GM19023 (cell line): ENCODE results near the gene ELFN2.
"Not testable (repeated sequence)": the region's sequence is repeated elsewhere in the genome, so short reads cannot be mapped to it uniquely, and the experiment has no call there.

Experiments used
- ATAC-seq: cut with Tn5 transposase; IDR thresholded peaks from one replicate; pipeline ENCODE4 v1.9.1; 2021; ENCODE audit warnings: mild to moderate bottlenecking, moderate library complexity; ENCODE audit not compliant: unreplicated experiment

ELFN2 gene, protein sequence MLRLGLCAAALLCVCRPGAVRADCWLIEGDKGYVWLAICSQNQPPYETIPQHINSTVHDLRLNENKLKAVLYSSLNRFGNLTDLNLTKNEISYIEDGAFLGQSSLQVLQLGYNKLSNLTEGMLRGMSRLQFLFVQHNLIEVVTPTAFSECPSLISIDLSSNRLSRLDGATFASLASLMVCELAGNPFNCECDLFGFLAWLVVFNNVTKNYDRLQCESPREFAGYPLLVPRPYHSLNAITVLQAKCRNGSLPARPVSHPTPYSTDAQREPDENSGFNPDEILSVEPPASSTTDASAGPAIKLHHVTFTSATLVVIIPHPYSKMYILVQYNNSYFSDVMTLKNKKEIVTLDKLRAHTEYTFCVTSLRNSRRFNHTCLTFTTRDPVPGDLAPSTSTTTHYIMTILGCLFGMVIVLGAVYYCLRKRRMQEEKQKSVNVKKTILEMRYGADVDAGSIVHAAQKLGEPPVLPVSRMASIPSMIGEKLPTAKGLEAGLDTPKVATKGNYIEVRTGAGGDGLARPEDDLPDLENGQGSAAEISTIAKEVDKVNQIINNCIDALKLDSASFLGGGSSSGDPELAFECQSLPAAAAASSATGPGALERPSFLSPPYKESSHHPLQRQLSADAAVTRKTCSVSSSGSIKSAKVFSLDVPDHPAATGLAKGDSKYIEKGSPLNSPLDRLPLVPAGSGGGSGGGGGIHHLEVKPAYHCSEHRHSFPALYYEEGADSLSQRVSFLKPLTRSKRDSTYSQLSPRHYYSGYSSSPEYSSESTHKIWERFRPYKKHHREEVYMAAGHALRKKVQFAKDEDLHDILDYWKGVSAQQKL

GRCh38 chr22:37427135-37427710 is at the start of gene ELFN2:
Gene ELFN2, minus strand, starts transcription at chr22:37427479. Its CDS starts 51,945 bp downstream, at chr22:37375534.
- ATAC-seq = no peak

GRCh38 chr22:37476389-37477329 is 49.4 kb upstream of the ELFN2 start:
- ATAC-seq = no peak

GRCh38 chr22:37474447-37475090 is 47.3 kb upstream of the ELFN2 start:
- ATAC-seq = no peak

DNA sequence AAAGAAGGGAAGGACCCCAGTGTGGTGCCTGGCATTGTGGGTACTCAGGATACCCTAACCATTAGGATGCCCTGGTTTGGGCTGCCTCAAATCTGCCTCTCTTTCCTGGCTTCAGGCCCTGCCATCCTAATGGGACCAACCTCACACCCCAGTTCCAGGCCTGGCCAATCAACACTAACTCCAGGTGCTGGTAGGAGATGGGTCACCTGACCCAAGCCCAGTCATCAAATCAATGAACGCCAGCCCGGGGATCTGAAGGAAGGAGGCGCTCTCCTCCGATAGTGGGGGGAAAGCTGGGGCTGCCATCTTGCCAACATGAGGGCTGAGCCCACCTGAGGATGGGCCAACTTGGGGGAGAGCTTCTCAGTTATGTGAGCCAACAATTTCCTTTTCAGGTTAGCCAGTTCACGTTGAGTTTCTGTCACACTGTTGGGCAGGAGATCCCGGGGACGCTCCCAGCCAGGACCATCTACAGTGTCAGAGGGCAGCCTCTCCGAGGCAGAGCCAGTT is 46.2 kb upstream of the ELFN2 start:
- no peak for ATAC-seq

DNA sequence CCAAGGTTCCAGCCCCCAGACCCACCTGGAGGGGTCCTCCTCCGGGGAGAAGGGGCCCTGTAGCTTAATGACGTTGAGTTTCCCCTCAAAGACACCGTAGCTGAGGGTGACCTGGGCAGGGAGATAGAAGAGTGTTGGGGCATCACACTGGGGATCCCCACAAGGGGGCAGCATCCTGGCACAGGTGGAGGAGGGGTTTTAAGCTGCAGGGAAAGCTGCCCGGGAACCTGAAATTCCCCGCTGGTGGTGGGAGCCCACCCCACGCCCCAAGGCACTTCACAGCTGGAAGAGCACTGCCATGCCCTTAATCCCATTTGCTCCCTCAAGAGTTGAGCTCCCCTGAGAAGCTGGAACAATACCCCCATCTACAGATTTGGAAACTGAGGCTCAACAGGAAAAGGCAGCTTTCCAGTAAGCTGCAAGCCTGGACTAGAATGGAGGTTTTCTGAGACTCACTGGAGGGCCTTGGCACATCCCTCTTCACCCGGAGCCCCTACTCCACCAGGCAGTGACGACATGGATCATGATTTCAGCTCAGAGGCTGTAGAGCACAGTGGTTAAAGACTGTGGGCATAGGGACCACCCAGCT is 45.2 kb upstream of the ELFN2 start:
- no peak for ATAC-seq

GRCh38 chr22:37471727-37472417 is 44.6 kb upstream of the ELFN2 start:
- ATAC-seq = no peak

- ATAC-seq = no peak
These were observed 42.8 kb upstream of the ELFN2 start for GRCh38 chr22:37470087-37470445.

DNA sequence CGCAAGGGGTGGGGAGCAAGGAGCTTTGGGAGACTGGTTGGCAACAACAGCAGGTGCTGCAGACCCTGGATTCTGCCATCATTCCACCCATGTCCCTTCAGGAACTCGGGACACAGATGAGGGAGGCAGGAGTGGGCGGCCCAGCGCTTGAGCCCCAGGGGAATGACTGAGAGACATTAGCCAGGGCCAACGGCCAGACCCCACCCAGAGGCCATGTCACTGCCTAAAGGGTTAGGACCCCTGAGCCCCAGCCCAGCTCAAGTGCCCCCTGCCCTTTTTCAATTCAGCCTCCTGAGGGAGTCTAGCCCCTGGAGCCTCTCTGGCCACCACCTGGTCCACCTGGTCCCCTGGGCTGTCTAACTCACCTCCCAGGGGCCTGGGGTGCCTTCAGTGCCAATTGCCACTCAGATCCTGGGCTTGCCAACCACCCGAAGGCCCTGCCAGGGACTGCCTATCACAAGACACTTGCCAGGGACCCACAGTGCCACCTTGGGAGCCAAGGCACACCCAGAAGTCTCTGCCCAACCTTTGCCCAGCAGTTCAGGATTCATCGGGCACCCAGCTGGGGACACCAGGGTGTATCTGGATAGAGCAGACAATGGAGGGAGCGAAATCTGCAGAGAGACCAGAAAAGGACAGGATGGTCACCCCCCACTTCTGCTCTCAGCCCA is 42.3 kb upstream of the ELFN2 start:
- no peak for ATAC-seq

GRCh38 chr22:37468201-37468695 is 41.0 kb upstream of the ELFN2 start:
- not testable (repeated sequence) for ATAC-seq

DNA sequence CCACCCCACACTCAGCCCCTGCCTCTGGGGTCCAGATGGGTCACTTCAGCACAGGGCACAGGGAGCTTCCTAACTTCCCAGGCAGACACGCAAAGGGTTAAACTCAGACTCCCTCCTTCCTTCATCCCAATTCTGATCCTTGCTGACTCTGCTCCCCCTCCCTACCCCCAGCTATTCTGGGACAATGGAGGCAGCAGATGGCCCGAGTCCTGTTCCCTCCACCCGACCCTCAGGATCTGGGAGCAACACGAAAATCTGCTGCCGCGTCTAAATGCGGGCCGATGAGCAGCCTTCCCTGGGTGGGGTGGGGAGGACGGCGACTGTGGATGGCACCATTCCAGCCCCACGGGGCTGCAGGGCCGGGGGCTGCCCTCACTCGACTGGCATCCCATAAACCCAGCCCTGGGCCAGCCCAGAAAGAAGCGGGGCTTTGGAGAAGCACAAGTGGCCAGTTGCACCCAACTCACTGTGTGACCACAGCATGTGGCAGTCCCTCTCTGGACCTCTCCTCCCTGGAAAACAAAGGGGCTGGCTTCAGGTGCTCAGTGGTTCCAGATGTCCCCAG is 40.2 kb upstream of the ELFN2 start:
- no peak for ATAC-seq

DNA sequence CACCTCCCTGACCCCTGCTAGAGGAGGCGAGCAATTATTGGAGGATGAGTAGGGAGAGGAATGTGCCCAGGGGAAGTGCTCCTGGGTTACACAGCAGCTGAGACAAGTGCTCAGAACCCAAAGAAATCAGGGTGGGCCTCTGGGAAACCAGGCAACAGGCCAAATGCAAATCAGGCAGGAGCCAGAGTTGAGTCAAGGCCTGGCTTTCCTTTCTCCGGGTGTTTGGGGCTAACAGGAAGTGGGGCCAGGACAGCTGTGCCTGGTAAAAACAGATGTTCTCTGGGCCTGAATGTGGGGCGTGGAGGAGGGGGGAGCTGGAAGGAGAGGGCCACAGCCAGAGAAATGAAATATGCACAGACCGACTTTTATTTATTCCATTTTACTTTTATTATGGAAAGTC is 36.9 kb upstream of the ELFN2 start:
- ATAC-seq = no peak

GRCh38 chr22:37462983-37463382 is 35.7 kb upstream of the ELFN2 start:
- ATAC-seq = no peak

DNA sequence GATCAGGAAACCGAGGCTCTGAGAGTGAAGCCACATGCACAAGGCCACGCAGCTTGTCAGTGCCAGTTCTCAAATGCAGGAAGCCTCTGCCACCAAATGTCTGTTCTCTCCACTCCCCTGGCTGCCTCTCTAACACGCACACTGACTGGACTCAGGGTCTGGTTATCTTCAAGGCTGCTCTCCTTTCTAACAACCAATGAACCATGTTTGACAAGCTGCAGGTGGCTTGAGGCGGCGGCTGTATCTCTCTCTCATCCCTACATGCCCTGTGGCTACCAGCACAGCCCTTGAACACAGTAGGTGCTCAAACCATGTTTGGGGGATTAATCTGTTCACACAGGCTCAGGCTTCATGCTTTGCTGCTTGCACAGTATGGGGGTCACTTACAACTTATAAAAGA is 35.2 kb upstream of the ELFN2 start:
- no peak for ATAC-seq

GRCh38 chr22:37461961-37462360 is 34.7 kb upstream of the ELFN2 start:
- no peak for ATAC-seq

- ATAC-seq = no peak
These were observed 33.4 kb upstream of the ELFN2 start for GRCh38 chr22:37460684-37461083.

DNA sequence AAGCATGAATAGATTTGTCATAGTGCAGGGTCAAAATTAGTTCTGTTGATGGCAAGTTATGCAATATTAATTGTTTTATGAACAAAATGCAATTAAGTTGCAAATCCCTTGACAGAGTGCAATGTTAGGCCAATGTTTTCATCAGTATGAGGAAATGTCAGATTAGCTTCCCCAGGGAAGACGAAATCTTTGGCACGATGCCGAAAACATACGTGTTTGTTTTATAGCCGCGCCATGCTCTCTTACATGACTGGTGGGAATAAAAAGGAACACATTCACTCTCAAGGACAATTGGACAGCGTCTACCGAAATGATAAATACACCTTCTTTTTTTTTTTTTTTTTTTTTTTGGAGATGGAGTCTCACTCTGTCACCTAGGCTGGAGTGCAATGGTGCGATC is 31.9 kb upstream of the ELFN2 start:
- no peak for ATAC-seq

DNA sequence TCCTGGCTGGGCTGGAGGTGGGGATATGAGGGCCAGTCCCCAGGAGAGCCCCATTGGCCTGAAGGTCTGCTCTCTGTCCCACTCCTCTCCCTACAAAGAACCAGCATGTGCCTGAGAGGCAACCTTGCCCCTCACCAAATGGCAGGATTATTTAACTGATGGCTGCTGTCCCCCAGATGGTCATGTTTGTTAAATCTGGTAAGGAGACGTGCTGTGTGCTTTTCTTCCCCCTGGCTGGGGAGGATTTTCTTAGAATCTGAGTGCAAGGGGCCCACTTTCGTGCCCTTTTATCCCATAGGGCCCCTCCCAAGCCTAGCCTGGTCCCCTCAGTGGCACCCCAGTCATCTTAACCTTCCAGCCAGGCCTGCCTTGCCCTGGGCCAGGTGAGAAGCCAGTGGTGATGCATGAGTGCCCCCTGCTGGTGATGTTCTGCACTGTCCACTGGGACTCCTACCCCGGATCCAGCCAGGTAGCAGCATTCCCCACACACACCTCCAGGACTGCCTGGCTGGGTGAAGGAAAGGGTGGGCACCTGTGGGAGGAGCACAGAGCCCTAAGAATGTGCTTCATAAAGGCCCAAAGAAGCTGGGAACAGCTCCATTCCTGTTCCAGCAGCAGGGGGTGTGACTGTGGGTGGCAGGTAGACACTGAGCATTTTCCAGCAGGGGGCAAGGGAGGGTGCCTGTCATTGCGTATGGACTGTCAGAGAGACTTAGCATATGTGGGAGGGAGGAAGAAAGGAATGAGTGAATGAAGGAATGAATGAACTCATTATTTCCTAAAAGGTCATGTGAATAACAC is 30.0 kb upstream of the ELFN2 start:
- ATAC-seq = no peak
